CD4-positive, alpha-beta T cell treated with Interleukin-6 for 4 hours (primary cell): ENCODE measurements around the gene BLCAP.
"Not testable (repeated sequence)": the region's sequence is repeated elsewhere in the genome, so short reads cannot be mapped to it uniquely, and the experiment has no call there.

Experiments
- DNase-seq: peaks from one replicate; pipeline ENCODE4 v3.0.0-alpha.2; 2020; ENCODE audit warnings: mixed read lengths

The BLCAP gene

DNA sequence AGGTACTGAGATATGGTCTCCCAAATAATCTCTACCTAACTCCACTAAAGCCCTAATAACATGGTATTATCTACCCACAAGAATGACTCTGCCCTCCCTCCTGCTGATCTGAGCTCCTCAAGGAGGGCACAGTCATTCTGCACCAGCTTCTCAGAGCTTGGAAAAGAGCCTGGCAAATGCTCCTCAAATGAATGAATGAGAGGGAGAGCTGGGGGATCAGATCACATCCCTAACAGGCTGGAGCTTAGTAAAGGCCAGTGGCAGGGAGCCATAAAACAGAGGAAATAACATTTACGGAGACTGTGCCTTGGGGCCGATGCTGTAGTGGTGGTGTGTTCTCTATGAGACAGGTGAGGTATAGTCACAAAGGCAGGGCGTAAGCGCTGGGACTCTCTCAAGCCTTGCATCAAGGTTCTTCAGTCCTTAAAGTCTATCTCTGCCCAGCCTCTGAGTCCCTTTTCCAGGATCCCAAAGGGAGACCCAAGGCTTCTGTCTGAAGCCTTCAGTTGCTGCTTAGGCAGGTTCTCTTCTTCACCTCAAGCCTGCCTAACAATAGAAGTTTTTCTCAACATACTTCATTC, 13.8 kb downstream of the BLCAP start:
- no peak for DNase-seq

DNA sequence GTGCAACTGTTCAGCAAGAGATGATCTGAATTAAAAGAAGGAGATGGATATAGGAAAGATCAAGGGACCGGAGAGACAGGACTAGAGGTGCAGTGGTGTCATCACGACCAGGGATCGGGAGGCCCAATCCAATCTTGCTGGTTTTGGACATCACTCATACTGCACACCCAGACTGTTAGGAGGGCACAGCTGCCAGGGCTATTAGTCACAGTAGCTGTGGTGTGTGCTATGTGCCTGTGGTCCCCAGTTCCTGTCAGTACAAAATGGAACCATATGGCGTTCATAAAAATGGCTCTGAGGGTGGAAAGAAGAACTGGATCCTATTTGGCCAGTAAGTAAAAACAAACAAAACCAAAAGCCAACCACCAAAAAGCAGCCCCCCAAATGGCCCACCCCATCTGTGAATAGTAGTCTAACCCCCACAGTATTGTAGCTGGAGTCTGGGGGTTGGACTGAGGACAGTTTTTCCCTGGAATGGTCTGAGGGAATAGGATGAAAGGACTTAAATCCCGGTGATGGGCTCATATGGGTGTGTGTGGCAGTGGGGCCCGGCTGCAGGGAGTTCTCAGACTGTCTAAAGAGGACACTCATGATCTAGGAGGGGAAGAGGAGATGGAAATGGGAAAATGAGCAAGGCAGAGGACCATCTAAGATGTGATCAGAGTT, 15.9 kb downstream of the BLCAP start:
- no peak for DNase-seq

GRCh38 chr20:37510226-37510625, 17.4 kb downstream of the BLCAP start:
- DNase-seq: no peak

- no peak for DNase-seq
Measured at GRCh38 chr20:37506152-37506725, 21.4 kb downstream of the BLCAP start.

GRCh38 chr20:37505263-37506151, 22.2 kb downstream of the BLCAP start:
- DNase-seq: no peak

GRCh38 chr20:37504404-37505096, 23.1 kb downstream of the BLCAP start:
- no peak for DNase-seq

DNA sequence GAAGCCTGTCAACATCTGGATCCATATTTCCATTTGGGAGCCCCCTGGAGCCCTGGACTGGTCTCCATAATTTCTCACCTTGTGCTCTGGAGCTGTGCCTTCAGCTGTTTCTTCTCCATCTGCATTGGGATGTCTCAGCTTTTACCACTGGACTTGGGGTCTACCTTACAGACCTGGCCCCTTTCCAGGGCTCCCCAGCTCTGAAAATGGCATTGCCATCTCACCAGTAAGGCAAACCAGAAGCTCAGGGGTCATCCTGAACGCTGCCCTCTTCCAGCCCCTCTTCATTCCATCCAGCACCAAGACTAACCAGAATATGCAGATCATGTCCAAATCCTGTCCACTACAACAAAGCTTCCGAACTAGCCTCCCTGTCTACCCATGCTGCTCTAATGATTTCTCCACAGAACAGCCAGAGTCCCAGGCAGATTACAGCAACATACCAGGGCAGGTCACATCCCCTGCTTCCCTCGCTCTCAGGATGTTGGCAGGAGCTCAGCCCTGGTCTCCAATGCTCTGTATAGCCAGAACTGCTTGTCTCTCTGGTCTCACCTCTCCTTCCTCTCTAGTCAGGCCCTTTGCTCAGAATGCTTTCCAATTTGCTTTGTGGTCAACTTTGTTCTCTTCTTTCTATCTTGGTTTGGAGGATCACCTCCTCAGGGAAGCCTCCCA, 24.3 kb downstream of the BLCAP start:
- DNase-seq: no peak

- DNase-seq: no peak
Measured at GRCh38 chr20:37502654-37503053, 25.0 kb downstream of the BLCAP start.

GRCh38 chr20:37501940-37502339, 25.7 kb downstream of the BLCAP start:
- DNase-seq: no peak

- no peak for DNase-seq
Measured at GRCh38 chr20:37500311-37500710, 27.4 kb downstream of the BLCAP start.

GRCh38 chr20:37498066-37498665, 29.5 kb downstream of the BLCAP start:
- no peak for DNase-seq

DNA sequence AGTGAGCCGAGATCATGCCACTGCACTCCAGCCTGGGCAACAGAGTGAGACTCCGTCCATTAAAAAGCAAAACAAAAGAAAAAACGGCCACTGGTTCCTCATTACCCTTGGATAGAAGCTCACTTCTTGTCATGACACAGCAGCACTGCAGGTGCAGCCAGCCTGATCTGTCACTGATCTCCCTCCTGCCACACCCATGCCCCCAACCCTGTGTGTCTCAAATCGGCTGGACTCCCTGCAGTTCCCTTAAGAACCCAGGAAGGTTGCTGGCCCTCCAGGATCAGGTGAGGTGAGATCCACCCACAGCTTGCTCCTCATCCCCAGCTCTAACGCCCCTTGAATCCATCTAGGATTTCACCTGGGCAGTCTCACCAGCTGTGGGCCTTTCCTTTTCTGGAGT, 32.9 kb downstream of the BLCAP start:
- DNase-seq: no peak

DNA sequence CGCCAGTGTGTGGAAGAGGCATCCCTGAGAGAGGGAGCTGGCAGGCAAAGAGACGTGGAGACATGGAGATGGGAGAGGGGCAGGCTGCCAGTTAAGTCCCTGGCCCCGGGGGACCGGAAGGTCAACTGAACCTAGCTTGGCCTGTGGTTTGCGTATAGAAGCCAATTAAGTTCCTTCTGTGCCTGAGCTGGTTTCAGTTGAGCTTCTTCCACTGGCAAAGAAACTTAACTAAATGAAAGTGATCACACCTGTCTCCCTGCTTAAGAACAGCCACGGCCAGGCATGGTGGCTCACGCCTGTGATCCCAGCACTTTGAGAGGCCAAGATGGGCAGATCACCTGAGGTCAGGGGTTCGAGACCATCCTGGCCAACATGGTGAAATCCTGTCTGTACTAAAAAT, 33.4 kb downstream of the BLCAP start:
- DNase-seq: no peak

- DNase-seq: no peak
Measured at GRCh38 chr20:37492945-37493344, 34.7 kb downstream of the BLCAP start.

DNA sequence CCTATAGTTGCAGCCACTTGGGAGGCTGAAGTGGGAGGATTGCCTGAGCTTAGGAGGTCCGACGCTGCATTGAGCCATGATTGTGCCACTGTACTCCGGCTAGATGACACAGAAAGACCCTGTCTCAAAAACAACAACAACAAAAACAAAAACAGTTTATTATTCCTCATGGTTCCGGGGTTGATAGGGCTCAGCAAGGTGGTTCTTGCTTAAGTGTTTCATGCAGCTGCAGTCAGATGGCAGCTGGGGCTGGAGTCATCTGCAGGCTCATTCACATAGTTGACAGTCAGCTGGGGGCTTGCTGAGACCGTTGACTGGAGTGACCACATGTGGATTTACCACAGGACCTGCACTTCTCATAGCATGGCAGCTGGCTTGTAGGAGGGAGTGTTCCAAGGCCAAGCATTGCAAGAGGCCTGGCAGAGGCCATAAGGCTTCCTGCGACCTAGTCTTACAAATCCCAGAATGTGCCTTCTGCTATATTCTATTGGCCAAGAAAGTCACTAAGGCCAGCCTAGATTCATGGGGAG, 35.5 kb downstream of the BLCAP start:
- DNase-seq: no peak

DNA sequence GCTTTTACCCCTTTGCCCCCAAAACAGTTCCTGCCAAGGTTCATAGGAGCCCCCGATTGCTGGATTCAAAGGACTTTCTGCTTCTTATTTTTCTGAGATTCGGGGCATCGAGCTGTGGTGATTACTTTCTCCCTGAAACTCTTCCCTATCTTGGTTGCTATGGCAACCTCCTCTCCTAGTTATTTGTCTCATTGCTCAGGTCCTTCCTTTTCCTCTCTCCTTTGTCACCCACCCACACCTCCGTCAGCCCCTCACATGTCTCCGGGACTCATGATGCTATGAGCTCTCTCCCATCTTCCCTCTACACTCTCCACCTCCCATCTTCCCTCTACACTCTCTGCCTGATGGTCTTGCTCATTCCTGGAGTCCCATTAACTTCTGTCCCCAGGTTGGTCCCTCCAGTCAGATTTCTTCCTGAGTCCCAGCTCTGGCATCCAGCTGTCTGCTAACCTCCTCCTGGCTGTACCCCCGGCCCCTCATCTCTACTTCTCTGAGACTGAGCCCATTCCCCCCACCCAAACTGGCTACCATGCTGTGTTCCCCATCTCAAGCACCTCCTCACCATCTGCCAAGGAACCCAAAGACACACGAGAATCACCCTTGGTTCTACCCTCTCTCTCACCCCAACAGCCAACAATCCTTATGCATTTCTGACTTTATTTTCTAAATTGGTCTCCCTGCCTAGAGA, 36.9 kb downstream of the BLCAP start:
- DNase-seq: no peak

GRCh38 chr20:37486209-37486608, 41.5 kb downstream of the BLCAP start:
- not testable (repeated sequence) for DNase-seq

- DNase-seq: no peak
Measured at GRCh38 chr20:37484331-37484730, 43.3 kb downstream of the BLCAP start.

DNA sequence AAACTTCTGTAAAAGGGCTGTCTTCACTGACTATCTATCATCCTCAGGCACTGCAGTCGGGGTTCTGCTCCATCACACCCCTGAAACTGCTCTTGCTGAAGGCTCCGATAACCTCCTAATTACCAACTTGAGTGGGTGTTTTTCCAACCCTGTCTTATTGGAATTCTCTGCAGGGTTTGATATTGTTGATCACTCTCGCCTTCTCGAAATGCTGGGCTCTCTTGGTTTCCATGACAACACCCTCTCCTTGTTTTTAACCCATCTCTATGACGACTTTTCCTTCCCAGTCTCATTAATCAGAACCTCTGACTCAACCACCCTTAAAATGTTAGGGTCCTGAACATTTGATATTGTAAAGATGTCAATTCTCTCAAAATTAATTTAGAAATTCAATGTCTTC, 46.1 kb downstream of the BLCAP start:
- no peak for DNase-seq

- DNase-seq: no peak
Measured at GRCh38 chr20:37480919-37481318, 46.8 kb downstream of the BLCAP start.
